GM20431 (cell line): Measurements from ENCODE around the gene MAST4.

Experiments used
- in situ Hi-C: fragments of 300-500 bp; cut with MseI, MboI; formaldehyde crosslinking; loops from one replicate; pipeline ENCODE4 v1.15.0; 2020; ENCODE audit warnings: low sequenced_read_pairs; ENCODE audit not compliant: unreplicated experiment

The MAST4 gene

GRCh38 chr5:66739021-66739420 is 142.8 kb downstream of the MAST4 start:
- in situ Hi-C loops: no loop called here

DNA sequence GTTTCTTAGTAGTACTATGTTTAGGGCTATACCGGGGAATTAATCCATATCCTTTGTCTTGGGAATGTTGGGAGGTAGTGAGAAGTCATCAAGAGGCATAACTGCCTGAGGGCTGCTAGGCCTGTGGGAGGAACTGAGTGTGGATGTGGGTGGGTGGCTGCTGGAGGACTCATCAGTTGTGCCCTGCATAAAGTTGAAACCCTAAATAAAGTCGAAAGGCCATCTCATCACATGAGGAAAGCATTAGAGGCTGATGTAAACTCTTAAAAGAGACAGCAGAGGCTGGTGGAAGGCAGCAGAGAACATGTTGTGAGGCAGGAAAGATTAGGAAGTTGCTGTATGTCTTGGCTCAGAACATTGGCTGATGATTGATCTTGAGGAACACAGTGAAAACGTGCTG is 143.8 kb downstream of the MAST4 start:
- in situ Hi-C loops: no loop called here

GRCh38 chr5:66741394-66741793 is 145.2 kb downstream of the MAST4 start:
- in situ Hi-C loops: no loop called here

- in situ Hi-C loops: no loop called here
These were observed 146.1 kb downstream of the MAST4 start for GRCh38 chr5:66742083-66742895.

DNA sequence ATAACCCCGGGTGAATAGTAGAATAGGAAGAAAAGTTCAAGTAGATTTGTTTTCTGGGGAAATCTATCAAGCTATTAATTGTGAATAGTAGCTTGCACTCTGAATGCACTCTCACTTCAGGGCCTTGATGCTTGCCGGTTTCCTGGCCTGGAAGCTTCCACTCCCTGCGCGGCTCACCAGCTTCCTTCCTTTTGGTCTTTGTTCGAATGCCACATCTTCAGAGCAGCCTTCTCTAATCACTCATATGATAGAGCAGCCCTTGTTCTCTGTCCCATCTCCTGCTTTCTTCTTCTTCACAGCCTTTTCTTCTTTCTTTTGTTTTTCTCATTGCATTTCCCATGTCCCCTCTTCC is 146.7 kb downstream of the MAST4 start:
- in situ Hi-C loops: no loop called here

- in situ Hi-C loops: no loop called here
These were observed 147.2 kb downstream of the MAST4 start for GRCh38 chr5:66743344-66743743.

DNA sequence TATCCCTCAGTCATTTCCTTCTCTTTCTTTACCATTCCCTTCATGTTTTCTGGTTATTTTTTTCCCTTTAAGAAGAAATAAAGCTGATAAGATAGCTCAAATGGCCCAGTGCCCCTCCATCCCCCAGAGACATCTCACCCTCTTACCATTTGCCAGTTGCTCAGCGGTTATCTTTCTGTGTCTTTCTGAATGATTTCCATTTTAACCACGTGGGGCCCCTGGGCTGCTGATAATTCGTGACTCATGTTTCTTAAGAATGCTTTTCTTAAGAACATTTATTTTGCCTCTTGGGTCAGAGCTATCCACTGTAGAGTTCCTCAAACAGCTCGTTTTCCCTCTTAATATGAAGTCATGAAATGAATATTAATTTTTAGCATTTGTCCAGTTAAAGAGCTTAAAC is 147.8 kb downstream of the MAST4 start:
- in situ Hi-C loops: no loop called here

- in situ Hi-C loops: no loop called here
These were observed 149.1 kb downstream of the MAST4 start for GRCh38 chr5:66745297-66745696.

- in situ Hi-C loops: no loop called here
These were observed 151.4 kb downstream of the MAST4 start for GRCh38 chr5:66747607-66748006.

DNA sequence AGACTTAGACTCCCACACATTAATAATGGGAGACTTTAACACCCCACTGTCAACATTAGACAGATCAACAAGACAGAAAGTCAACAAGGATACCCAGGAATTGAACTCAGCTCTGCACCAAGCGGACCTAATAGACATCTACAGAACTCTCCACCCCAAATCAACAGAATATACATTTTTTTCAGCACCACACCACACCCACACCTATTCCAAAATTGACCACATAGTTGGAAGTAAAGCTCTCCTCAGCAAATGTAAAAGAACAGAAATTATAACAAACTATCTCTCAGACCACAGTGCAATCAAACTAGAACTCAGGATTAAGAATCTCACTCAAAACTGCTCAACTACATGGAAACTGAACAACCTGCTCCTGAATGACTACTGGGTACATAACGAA is 156.5 kb downstream of the MAST4 start:
- in situ Hi-C loops: loop anchor here (25.0 kb wide), 1 partner anchor 440 kb away; no protein-coding TSS in a partner anchor

GRCh38 chr5:66757219-66757833 is 161.1 kb downstream of the MAST4 start:
- in situ Hi-C loops: loop anchor here (25.0 kb wide), 1 partner anchor 445 kb away; no protein-coding TSS in a partner anchor

DNA sequence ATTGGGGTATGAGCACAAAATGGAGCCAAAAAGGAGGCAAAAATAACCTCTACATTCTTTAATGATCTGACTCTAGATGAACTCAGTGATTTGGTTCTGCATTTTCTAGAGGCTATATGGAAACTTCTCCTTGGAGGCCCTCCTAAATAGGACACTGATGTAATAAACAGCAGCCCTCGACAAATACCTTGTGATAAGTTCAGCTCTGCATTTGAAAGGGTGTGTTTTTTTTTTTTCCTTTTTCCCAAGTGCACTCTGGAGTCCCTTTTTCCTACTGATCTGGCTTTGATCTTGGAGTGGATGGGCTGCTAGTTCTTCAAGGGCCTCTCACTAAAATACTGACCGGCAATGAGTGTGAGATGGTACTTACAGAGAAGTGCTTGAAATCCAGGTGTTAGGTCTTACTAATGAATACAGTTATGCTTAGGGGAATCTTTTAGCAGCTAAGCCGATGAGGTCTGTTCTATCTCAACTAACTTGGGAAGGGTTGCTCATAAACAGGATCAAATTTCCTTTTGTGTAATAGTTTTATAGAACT is 161.7 kb downstream of the MAST4 start:
- in situ Hi-C loops: loop anchor here (25.0 kb wide), 1 partner anchor 446 kb away; no protein-coding TSS in a partner anchor

DNA sequence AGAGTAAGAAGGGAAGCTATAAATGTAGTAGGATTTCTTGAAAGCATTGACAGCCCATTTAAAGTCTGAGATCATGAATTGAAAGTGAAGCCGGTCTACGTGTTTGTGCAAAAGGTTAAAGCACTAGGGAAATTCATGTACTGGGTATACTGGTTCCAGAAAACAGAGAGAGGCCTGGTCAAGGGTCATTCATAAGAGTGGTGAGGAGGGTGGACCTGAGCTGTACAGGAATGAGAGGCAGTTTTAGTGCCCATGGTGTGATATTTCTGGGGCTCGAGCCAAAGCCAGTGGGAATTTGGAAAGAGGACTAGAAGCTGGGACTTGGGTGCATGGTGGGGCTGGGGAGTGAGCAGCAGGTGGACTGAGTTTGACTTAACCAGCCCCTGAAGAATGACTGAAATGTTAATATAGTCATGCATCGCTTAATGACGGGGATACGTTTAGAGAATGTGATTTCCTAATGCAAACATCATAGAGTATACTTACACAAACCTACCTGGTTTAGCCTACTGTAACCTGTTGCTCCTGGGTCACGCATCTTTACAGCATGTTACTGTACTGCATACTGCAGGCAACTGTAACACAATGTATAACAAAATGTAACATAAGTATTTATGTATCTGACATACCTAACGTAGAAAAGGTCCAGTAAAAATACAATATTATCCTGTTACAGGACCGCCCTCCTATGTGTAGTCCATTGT is 173.0 kb downstream of the MAST4 start:
- in situ Hi-C loops: loop anchor here (25.0 kb wide), 1 partner anchor 457 kb away; no protein-coding TSS in a partner anchor

GRCh38 chr5:66769839-66770617 is 173.8 kb downstream of the MAST4 start:
- in situ Hi-C loops: loop anchor here (25.0 kb wide), 1 partner anchor 458 kb away; no protein-coding TSS in a partner anchor

DNA sequence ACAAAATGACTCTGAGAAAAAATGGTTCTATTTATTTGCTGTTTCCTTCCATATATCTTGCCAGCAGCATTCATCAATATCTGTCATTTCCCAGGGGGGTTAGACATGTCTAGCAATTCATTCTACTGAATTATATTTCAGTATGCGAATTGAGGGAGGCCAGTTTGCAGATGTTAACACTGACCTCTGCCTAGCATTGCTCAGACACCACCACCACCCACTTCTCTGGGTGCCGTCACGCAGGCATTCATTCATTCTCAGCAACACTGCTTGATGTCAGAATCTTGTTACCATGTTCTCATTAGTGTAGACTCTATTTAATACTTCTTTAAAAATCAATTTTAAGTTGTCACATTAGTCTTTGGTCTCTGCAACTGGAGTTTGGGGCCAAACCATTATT is 181.7 kb downstream of the MAST4 start:
- in situ Hi-C loops: no loop called here

- in situ Hi-C loops: no loop called here
These were observed 183.3 kb downstream of the MAST4 start for GRCh38 chr5:66779528-66779927.

DNA sequence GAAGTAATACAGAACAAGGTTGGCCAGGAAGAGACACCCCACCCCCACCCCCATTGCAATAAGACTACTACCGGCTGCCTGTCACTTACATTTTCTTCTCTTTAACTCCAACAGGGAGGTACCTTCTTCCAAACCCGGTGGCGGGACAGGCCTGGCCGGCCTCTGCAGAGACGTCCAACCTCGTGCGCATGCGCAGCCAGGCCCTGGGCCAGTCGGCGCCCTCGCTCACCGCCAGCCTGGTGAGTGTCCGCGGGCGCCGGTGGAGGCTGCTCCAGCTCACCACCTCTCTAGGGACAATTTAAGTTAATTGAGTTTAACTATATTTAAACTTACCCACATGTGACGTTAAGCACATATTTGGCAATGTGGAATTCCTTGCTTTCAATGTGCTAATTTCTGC is 192.4 kb downstream of the MAST4 start:
- in situ Hi-C loops: no loop called here

DNA sequence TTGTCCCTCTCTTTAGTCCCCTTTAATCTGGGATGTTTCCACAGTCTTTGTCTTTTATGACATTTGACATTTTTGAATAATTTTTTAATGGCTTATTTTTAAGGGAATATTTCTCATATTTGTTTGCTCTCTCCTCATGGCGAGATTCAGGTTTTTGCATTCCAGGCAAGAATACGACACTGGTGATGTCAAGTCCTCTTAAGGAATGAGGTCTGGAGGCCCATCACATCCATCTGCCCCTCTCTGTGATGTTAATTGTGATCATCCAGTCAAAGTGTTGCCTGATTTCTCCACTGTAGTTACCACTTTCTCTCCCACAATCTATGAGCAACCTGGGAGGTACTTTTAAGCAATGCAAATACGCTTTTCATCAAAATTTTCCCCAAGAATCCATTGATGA is 193.2 kb downstream of the MAST4 start:
- in situ Hi-C loops: no loop called here

DNA sequence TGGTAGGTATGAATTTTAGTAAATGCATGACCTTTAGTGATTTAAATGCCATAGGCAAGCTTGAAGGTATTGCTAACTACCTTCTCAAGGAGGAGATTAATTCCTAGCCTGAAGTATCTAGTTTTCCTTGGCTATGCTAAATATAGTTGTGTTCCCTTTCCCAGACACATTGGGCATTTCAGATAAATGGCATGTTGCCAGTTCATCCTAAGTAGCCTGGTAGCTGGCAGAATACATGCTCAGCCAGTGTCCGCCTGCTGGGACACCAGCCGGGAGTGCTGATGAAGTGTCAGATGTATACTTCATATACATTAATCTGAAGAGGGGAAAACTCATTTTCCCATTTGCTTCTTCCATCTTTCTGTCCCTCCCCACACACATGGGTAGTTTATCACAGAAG is 196.9 kb downstream of the MAST4 start:
- in situ Hi-C loops: no loop called here

- in situ Hi-C loops: no loop called here
These were observed 199.5 kb downstream of the MAST4 start for GRCh38 chr5:66795682-66796081.
